Measurements from ENCODE around the gene PPP2R2C. TPM values are rescaled to one million over a fixed set of nuclear protein-coding genes. Genes with fewer than 3 reads are reported as not detected.

The PPP2R2C gene
- polyA plus RNA-seq, 1 donor (not counting 4 experiments of a cell fraction or from before 2014, with no cell fraction given): 12.3 TPM

DNA sequence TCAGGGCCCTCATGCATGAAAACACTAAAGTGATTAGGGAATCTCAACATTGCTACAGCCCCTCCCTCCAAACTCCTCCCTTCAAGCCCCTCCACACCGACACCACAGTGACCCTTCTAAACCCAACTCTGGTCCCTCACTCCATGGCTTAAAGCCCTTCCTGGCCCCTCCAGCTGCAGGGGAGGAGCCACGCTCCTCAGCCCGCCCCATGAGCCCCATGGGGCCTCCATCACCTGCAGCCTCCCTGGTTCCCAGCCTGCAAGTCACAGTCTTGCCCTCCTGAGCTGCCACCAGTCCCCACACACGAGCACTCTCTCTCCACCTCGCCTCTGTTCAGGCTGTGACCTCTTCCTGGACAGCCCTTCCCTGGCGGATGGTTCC, 31.2 kb downstream of the PPP2R2C start:
- H3K4me1 ChIP-seq (ENCODE audit: control insufficient read depth, extremely low read depth, insufficient read depth, low read length): peaks cover 6% of the 10 kb centered on the region
- dilution Hi-C loops (cut with MboI; ENCODE audit: extremely low pct_ligation_motif_present, low sequenced_read_pairs): no loop called here
- H3K9me3 ChIP-seq (ENCODE audit: control insufficient read depth, low read depth, low read length): no peaks in the 10 kb centered on the region
- DNase-seq (ENCODE audit: low read depth, low spot score) (no peak), FAIRE-seq (no peak)
- H3K4me2 ChIP-seq (ENCODE audit: control insufficient read depth, extremely low read depth, insufficient read depth, low read depth, low read length): no peak overlapping the region
- no peaks in the 10 kb centered on the region for H3K27me3 ChIP-seq (ENCODE audit: control insufficient read depth, extremely low read depth, insufficient read depth, low read length)
- H3K9me1 ChIP-seq (ENCODE audit: control insufficient read depth, extremely low read depth, insufficient read depth, low read length): no peaks in the 10 kb centered on the region
- H2AFZ ChIP-seq (ENCODE audit: control insufficient read depth, low read length): no peak overlapping the region
- no peaks in the 10 kb centered on the region for H3K79me2 ChIP-seq (ENCODE audit: control insufficient read depth, insufficient read depth, low read length)
- no peaks in the 10 kb centered on the region for H4K20me1 ChIP-seq (ENCODE audit: control insufficient read depth, extremely low read depth, insufficient read depth, low read length)
- no peaks in the 10 kb centered on the region for H3K36me3 ChIP-seq (ENCODE audit: control insufficient read depth in 2 of 2, extremely low read depth in 1 of 2, insufficient read depth in 2 of 2, low read length in 2 of 2)
- H3K4me3 ChIP-seq (ENCODE audit: control insufficient read depth in 2 of 3, extremely low read depth in 1 of 3, insufficient read depth in 2 of 3, low read depth in 1 of 3, low read length in 3 of 3): no peak overlapping the region
- no peak overlapping the region for H3K9ac ChIP-seq (ENCODE audit: control insufficient read depth, extremely low read depth, insufficient read depth, low read length)
- H3K27ac ChIP-seq (ENCODE audit: control insufficient read depth, insufficient read depth, low read length): no peak overlapping the region
- no peak for TF ChIP-seq EZH2 (IDR thresholded peaks at IDR 0.05; ENCODE audit: low read length)
- TF ChIP-seq, protein P1, sequence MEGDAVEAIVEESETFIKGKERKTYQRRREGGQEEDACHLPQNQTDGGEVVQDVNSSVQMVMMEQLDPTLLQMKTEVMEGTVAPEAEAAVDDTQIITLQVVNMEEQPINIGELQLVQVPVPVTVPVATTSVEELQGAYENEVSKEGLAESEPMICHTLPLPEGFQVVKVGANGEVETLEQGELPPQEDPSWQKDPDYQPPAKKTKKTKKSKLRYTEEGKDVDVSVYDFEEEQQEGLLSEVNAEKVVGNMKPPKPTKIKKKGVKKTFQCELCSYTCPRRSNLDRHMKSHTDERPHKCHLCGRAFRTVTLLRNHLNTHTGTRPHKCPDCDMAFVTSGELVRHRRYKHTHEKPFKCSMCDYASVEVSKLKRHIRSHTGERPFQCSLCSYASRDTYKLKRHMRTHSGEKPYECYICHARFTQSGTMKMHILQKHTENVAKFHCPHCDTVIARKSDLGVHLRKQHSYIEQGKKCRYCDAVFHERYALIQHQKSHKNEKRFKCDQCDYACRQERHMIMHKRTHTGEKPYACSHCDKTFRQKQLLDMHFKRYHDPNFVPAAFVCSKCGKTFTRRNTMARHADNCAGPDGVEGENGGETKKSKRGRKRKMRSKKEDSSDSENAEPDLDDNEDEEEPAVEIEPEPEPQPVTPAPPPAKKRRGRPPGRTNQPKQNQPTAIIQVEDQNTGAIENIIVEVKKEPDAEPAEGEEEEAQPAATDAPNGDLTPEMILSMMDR (optimal IDR thresholded peaks at IDR 0.05 in 1 of 3, IDR thresholded peaks at IDR 0.05 in 1 of 3, conservative IDR thresholded peaks at IDR 0.05 in 1 of 3; ENCODE audit: extremely low read depth in 1 of 3, insufficient read depth in 2 of 3, low read length in 3 of 3): no peak

DNA sequence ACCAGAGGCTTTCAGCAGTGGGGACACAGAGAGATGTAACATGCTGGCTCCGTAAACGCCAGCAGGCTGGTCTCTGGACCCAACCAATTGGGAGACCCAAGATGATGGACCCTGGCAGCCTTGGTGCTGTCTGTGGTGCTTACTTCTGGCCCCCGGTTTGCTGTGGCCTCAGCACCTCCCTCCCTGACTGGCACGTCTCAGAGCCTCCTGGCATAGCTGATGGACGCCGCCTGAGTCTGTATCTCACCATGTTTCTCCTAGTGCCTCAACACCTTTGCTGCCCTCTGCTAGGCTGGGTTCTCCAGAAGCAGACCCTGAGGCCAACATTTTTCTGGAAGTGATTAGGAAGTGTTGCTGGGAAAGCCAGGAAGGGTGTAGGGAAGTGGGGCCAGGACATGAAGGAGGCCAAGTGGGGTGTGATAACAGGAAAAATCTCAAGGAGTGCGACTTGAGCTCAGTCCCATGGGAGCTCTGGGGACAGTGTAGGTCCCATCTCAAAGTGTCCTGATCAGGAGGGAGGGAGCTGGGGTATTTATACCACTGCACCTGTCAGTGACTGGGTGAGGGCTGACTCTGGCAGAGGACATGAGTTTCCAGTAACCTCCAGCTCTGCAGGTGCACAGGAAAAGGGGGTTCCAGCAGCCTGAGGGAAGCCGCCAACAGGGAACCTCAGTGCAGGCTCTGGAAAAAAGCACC, 31.8 kb downstream of the PPP2R2C start:
- H4K20me1 ChIP-seq (ENCODE audit: control insufficient read depth, extremely low read depth, insufficient read depth, low read length): no peaks in the 10 kb centered on the region
- no peak for DNase-seq (ENCODE audit: low read depth, low spot score)
- no peaks in the 10 kb centered on the region for H3K9me1 ChIP-seq (ENCODE audit: control insufficient read depth, extremely low read depth, insufficient read depth, low read length)
- H3K27me3 ChIP-seq (ENCODE audit: control insufficient read depth, extremely low read depth, insufficient read depth, low read length): no peaks in the 10 kb centered on the region
- TF ChIP-seq EZH2 (IDR thresholded peaks at IDR 0.05; ENCODE audit: low read length): no peak
- TF ChIP-seq, protein P1 (optimal IDR thresholded peaks at IDR 0.05 in 1 of 3, IDR thresholded peaks at IDR 0.05 in 1 of 3, conservative IDR thresholded peaks at IDR 0.05 in 1 of 3; ENCODE audit: extremely low read depth in 1 of 3, insufficient read depth in 2 of 3, low read length in 3 of 3): no peak
- no peak overlapping the region for H3K27ac ChIP-seq (ENCODE audit: control insufficient read depth, insufficient read depth, low read length)
- no peak overlapping the region for H3K9ac ChIP-seq (ENCODE audit: control insufficient read depth, extremely low read depth, insufficient read depth, low read length)
- dilution Hi-C loops (cut with MboI; ENCODE audit: extremely low pct_ligation_motif_present, low sequenced_read_pairs): no loop called here
- no peaks in the 10 kb centered on the region for H3K36me3 ChIP-seq (ENCODE audit: control insufficient read depth in 2 of 2, extremely low read depth in 1 of 2, insufficient read depth in 2 of 2, low read length in 2 of 2)
- no peak for FAIRE-seq
- no peak overlapping the region for H3K4me2 ChIP-seq (ENCODE audit: control insufficient read depth, extremely low read depth, insufficient read depth, low read depth, low read length)
- H3K4me3 ChIP-seq (ENCODE audit: control insufficient read depth in 2 of 3, extremely low read depth in 1 of 3, insufficient read depth in 2 of 3, low read depth in 1 of 3, low read length in 3 of 3): no peak overlapping the region
- H3K79me2 ChIP-seq (ENCODE audit: control insufficient read depth, insufficient read depth, low read length): no peaks in the 10 kb centered on the region
- H3K4me1 ChIP-seq (ENCODE audit: control insufficient read depth, extremely low read depth, insufficient read depth, low read length): peaks cover under 1% of the 10 kb centered on the region
- H3K9me3 ChIP-seq (ENCODE audit: control insufficient read depth, low read depth, low read length): no peaks in the 10 kb centered on the region
- H2AFZ ChIP-seq (ENCODE audit: control insufficient read depth, low read length): no peak overlapping the region
